ENCODE results near the gene INHBB.
A peak's percentile ranks its signal among the peaks of the same experiment; 100 is the strongest.

INHBB gene

DNA sequence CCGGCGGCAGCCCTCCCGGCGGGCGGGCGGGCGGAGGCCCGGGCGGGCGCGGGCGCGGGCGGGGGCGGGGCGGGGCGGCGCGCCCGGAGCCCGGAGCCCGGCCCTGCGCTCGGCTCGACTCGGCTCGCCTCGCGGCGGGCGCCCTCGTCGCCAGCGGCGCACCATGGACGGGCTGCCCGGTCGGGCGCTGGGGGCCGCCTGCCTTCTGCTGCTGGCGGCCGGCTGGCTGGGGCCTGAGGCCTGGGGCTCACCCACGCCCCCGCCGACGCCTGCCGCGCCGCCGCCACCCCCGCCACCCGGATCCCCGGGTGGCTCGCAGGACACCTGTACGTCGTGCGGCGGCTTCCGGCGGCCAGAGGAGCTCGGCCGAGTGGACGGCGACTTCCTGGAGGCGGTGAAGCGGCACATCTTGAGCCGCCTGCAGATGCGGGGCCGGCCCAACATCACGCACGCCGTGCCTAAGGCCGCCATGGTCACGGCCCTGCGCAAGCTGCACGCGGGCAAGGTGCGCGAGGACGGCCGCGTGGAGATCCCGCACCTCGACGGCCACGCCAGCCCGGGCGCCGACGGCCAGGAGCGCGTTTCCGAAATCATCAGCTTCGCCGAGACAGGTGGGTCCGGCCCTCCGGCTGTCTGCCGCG lies at the start of gene INHBB:
INHBB (plus strand) TSS at position 111 of the 641 bp plus-strand sequence; CDS start at position 164, 53 bp downstream.
- Histone ChIP-seq H3K4me3 (ENCODE audit: low read length in 2 of 2) (peak within 1 kb of the TSS; percentile 50 to 73), H3K9me3 (ENCODE audit: control insufficient read depth in 2 of 2, low read length in 2 of 2) (no peaks in the 10 kb centered on the region), H3K36me3 (ENCODE audit: control insufficient read depth in 2 of 2, insufficient read depth in 2 of 2, low read length in 2 of 2) (no peaks in the 10 kb centered on the region), H3K27ac (ENCODE audit: low read length) (no peak within 1 kb of the TSS), H3K4me1 (ENCODE audit: control insufficient read depth, insufficient read depth, low read length) (peaks cover 36% of the 10 kb centered on the region), H3K9ac (ENCODE audit: low read length in 2 of 2) (peak within 1 kb of the TSS in 1 of 2 donors; percentile 14), H3K27me3 (ENCODE audit: control insufficient read depth in 1 of 2, insufficient read depth in 2 of 2, low read length in 2 of 2) (peaks cover 44 to 72% of the 10 kb centered on the region in 2 donors)

DNA sequence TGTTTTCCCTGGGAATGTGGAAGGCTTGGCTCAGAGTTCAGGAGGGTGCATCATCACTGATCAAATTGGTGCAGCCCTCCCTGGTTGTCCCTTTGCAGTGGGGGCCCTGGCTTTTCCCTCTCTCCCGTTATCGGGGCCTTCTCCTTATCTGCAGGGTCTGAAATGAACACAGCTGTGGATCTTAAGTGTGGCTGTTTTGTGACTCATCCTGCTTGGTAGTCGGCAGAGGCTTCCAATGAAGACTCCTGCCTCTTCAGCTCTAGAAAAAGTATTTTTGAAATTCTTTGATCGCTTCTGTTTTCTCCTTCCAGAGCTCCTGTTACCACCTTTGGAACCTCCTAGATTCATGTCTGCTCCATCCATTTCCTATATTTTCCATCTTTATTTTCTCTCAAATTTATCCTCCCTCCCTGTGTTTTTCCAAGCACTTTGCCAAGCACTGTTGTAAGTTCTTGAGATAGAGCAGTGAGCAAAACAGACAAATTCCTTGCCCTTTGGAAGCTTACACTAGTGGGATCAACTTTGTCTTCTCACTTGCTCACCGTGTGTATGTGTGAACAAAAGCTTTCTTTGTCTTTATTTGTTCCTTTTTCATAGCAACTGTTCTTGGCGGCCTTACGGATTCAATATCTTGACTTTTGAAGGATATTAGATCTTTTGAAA lies 47.6 kb upstream of the INHBB start:
- H3K4me1 ChIP-seq (ENCODE audit: control insufficient read depth, insufficient read depth, low read length): no peaks in the 10 kb centered on the region
- H3K9ac ChIP-seq (ENCODE audit: low read length in 2 of 2): no peak overlapping the region
- H3K4me3 ChIP-seq (ENCODE audit: low read length in 2 of 2): no peak overlapping the region
- H3K27me3 ChIP-seq (ENCODE audit: control insufficient read depth in 1 of 2, insufficient read depth in 2 of 2, low read length in 2 of 2): no peaks in the 10 kb centered on the region
- no peak overlapping the region for H3K27ac ChIP-seq (ENCODE audit: low read length)
- H3K9me3 ChIP-seq (ENCODE audit: control insufficient read depth in 2 of 2, low read length in 2 of 2): no peaks in the 10 kb centered on the region
- H3K36me3 ChIP-seq (ENCODE audit: control insufficient read depth in 2 of 2, insufficient read depth in 2 of 2, low read length in 2 of 2): peaks cover 24 to 28% of the 10 kb centered on the region in 2 donors

DNA sequence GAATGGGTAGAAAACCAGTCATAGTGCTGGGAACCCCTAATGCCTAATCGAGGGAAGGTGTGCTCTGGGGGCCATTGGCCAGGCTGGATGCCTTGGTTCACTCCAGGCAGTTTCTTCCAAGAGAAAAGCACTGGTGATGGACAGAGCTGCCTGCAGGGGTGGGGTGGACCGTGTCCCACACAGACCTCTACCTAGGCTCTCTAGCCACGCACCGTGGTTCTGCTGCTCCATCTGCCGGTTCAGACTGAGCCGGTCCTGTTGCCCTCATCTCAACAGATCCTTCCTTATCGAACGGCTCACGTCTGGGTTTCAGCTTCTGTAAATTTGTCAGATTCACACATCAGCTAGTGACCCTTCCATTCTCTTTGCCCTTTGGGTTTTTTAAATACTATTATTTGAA lies 46.9 kb upstream of the INHBB start:
- no peaks in the 10 kb centered on the region for H3K4me1 ChIP-seq (ENCODE audit: control insufficient read depth, insufficient read depth, low read length)
- no peak overlapping the region for H3K27ac ChIP-seq (ENCODE audit: low read length)
- no peak overlapping the region for H3K4me3 ChIP-seq (ENCODE audit: low read length in 2 of 2)
- no peak overlapping the region for H3K9ac ChIP-seq (ENCODE audit: low read length in 2 of 2)
- H3K9me3 ChIP-seq (ENCODE audit: control insufficient read depth in 2 of 2, low read length in 2 of 2): no peaks in the 10 kb centered on the region
- H3K27me3 ChIP-seq (ENCODE audit: control insufficient read depth in 1 of 2, insufficient read depth in 2 of 2, low read length in 2 of 2): no peaks in the 10 kb centered on the region
- H3K36me3 ChIP-seq (ENCODE audit: control insufficient read depth in 2 of 2, insufficient read depth in 2 of 2, low read length in 2 of 2): peaks cover 21 to 22% of the 10 kb centered on the region in 2 donors

- no peaks in the 10 kb centered on the region for H3K27me3 ChIP-seq (ENCODE audit: control insufficient read depth in 1 of 2, insufficient read depth in 2 of 2, low read length in 2 of 2)
- H3K36me3 ChIP-seq (ENCODE audit: control insufficient read depth in 2 of 2, insufficient read depth in 2 of 2, low read length in 2 of 2): peaks cover 16 to 20% of the 10 kb centered on the region in 2 donors
- H3K27ac ChIP-seq (ENCODE audit: low read length): no peak overlapping the region
- no peaks in the 10 kb centered on the region for H3K4me1 ChIP-seq (ENCODE audit: control insufficient read depth, insufficient read depth, low read length)
- H3K9me3 ChIP-seq (ENCODE audit: control insufficient read depth in 2 of 2, low read length in 2 of 2): no peaks in the 10 kb centered on the region
- H3K4me3 ChIP-seq (ENCODE audit: low read length in 2 of 2): no peak overlapping the region
- H3K9ac ChIP-seq (ENCODE audit: low read length in 2 of 2): no peak overlapping the region
These were observed 46.4 kb upstream of the INHBB start for GRCh38 chr2:120299561-120299960.

GRCh38 chr2:120300385-120300784 lies 45.6 kb upstream of the INHBB start:
- Histone ChIP-seq H3K9ac (ENCODE audit: low read length in 2 of 2) (no peak overlapping the region), H3K27ac (ENCODE audit: low read length) (no peak overlapping the region)

GRCh38 chr2:120301284-120301683 lies 44.7 kb upstream of the INHBB start:
- H3K4me3 ChIP-seq (ENCODE audit: low read length in 2 of 2): no peak overlapping the region
- H3K4me1 ChIP-seq (ENCODE audit: control insufficient read depth, insufficient read depth, low read length): no peaks in the 10 kb centered on the region
- no peak overlapping the region for H3K27ac ChIP-seq (ENCODE audit: low read length)
- H3K9me3 ChIP-seq (ENCODE audit: control insufficient read depth in 2 of 2, low read length in 2 of 2): no peaks in the 10 kb centered on the region
- no peak overlapping the region for H3K9ac ChIP-seq (ENCODE audit: low read length in 2 of 2)
- H3K27me3 ChIP-seq (ENCODE audit: control insufficient read depth in 1 of 2, insufficient read depth in 2 of 2, low read length in 2 of 2): no peaks in the 10 kb centered on the region
- H3K36me3 ChIP-seq (ENCODE audit: control insufficient read depth in 2 of 2, insufficient read depth in 2 of 2, low read length in 2 of 2): peaks cover 17 to 18% of the 10 kb centered on the region in 2 donors

More at GRCh38 chr2:120300385-120300784, 45.6 kb upstream of the INHBB start:
- peaks cover 14 to 21% of the 10 kb centered on the region in 2 donors for H3K36me3 ChIP-seq (ENCODE audit: control insufficient read depth in 2 of 2, insufficient read depth in 2 of 2, low read length in 2 of 2)
- no peaks in the 10 kb centered on the region for H3K27me3 ChIP-seq (ENCODE audit: control insufficient read depth in 1 of 2, insufficient read depth in 2 of 2, low read length in 2 of 2)
- no peak overlapping the region for H3K4me3 ChIP-seq (ENCODE audit: low read length in 2 of 2)
- H3K4me1 ChIP-seq (ENCODE audit: control insufficient read depth, insufficient read depth, low read length): no peaks in the 10 kb centered on the region
- no peaks in the 10 kb centered on the region for H3K9me3 ChIP-seq (ENCODE audit: control insufficient read depth in 2 of 2, low read length in 2 of 2)

- no peak overlapping the region for H3K9ac ChIP-seq (ENCODE audit: low read length in 2 of 2)
- H3K36me3 ChIP-seq (ENCODE audit: control insufficient read depth in 2 of 2, insufficient read depth in 2 of 2, low read length in 2 of 2): peaks cover 15 to 17% of the 10 kb centered on the region in 2 donors
- no peaks in the 10 kb centered on the region for H3K27me3 ChIP-seq (ENCODE audit: control insufficient read depth in 1 of 2, insufficient read depth in 2 of 2, low read length in 2 of 2)
- no peak overlapping the region for H3K4me3 ChIP-seq (ENCODE audit: low read length in 2 of 2)
- no peaks in the 10 kb centered on the region for H3K9me3 ChIP-seq (ENCODE audit: control insufficient read depth in 2 of 2, low read length in 2 of 2)
- no peak overlapping the region for H3K27ac ChIP-seq (ENCODE audit: low read length)
- H3K4me1 ChIP-seq (ENCODE audit: control insufficient read depth, insufficient read depth, low read length): no peaks in the 10 kb centered on the region
These were observed 43.6 kb upstream of the INHBB start for GRCh38 chr2:120302301-120302700.

DNA sequence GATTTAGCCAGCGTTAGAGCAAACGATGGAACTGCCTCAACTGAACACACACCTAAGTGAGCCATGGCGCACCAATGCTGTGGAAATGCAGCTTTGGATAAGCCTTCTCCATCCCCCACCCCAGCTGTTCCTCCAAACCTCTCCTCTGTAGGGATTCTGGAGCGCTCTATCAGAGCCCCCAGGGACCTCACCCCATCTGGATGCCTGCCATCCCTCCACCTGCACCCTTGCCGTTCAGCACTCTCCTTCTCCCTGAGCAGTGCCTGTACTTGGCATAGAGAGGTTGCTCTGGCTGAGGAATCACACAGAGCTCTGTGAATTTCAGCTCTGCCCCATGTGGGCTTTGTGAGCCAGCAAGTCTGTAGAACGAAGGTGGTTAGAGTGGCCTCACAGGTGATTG lies 42.8 kb upstream of the INHBB start:
- Histone ChIP-seq H3K9me3 (ENCODE audit: control insufficient read depth in 2 of 2, low read length in 2 of 2) (no peaks in the 10 kb centered on the region), H3K36me3 (ENCODE audit: control insufficient read depth in 2 of 2, insufficient read depth in 2 of 2, low read length in 2 of 2) (peaks cover 10 to 12% of the 10 kb centered on the region in 2 donors), H3K27ac (ENCODE audit: low read length) (no peak overlapping the region), H3K9ac (ENCODE audit: low read length in 2 of 2) (no peak overlapping the region), H3K4me1 (ENCODE audit: control insufficient read depth, insufficient read depth, low read length) (no peaks in the 10 kb centered on the region), H3K4me3 (ENCODE audit: low read length in 2 of 2) (no peak overlapping the region), H3K27me3 (ENCODE audit: control insufficient read depth in 1 of 2, insufficient read depth in 2 of 2, low read length in 2 of 2) (no peaks in the 10 kb centered on the region)

DNA sequence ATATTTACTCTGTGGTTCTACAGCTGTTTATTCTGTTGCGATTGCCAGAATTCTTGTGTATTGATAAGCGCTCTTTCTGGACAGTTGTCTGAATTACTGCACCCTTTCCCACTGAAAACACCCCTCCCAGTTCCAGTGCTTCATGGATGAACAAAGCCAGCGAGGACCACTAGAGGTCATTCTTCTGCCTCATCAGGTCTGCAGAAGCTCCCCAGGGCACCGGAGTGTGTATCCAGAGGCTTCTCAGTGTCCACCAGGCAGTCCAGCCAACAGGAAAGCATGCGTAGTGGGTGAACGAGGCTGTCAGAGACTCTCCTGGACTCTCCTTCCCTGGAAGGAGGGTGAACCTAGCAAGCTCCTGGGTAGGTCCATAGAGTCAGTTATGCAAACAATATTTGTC lies 40.6 kb upstream of the INHBB start:
- Histone ChIP-seq H3K36me3 (ENCODE audit: control insufficient read depth in 2 of 2, insufficient read depth in 2 of 2, low read length in 2 of 2) (peaks cover 6 to 7% of the 10 kb centered on the region in 2 donors), H3K27ac (ENCODE audit: low read length) (no peak overlapping the region), H3K9me3 (ENCODE audit: control insufficient read depth in 2 of 2, low read length in 2 of 2) (no peaks in the 10 kb centered on the region), H3K27me3 (ENCODE audit: control insufficient read depth in 1 of 2, insufficient read depth in 2 of 2, low read length in 2 of 2) (no peaks in the 10 kb centered on the region), H3K4me3 (ENCODE audit: low read length in 2 of 2) (no peak overlapping the region), H3K4me1 (ENCODE audit: control insufficient read depth, insufficient read depth, low read length) (no peaks in the 10 kb centered on the region), H3K9ac (ENCODE audit: low read length in 2 of 2) (no peak overlapping the region)

- Histone ChIP-seq H3K4me3 (ENCODE audit: low read length in 2 of 2) (no peak overlapping the region), H3K9ac (ENCODE audit: low read length in 2 of 2) (no peak overlapping the region), H3K4me1 (ENCODE audit: control insufficient read depth, insufficient read depth, low read length) (no peaks in the 10 kb centered on the region), H3K27me3 (ENCODE audit: control insufficient read depth in 1 of 2, insufficient read depth in 2 of 2, low read length in 2 of 2) (no peaks in the 10 kb centered on the region), H3K27ac (ENCODE audit: low read length) (no peak overlapping the region), H3K36me3 (ENCODE audit: control insufficient read depth in 2 of 2, insufficient read depth in 2 of 2, low read length in 2 of 2) (peaks cover 3 to 7% of the 10 kb centered on the region in 2 donors), H3K9me3 (ENCODE audit: control insufficient read depth in 2 of 2, low read length in 2 of 2) (no peaks in the 10 kb centered on the region)
These were observed 39.9 kb upstream of the INHBB start for GRCh38 chr2:120305937-120306490.

DNA sequence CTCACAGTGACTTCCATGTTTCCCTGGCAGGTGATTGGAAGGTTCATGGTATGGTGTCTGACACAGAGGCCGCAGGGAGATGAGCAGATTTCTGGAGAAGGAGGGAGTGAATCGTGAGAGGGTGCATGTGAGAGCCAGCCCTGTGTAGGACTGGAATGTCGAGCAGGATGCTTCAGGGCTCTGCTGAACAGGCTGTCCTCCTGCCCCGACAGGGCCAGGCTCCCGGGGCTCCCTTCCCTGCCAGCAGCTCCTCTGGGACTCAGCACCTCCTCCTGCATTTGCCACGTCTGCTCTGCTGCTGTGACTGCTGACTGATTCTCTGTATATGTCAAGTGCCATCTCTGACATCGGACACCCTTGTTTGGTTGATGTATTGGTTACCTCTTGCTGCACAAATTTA lies 38.5 kb upstream of the INHBB start:
- H3K4me3 ChIP-seq (ENCODE audit: low read length in 2 of 2): no peak overlapping the region
- no peaks in the 10 kb centered on the region for H3K9me3 ChIP-seq (ENCODE audit: control insufficient read depth in 2 of 2, low read length in 2 of 2)
- H3K27ac ChIP-seq (ENCODE audit: low read length): no peak overlapping the region
- peaks cover 3 to 5% of the 10 kb centered on the region in 2 donors for H3K36me3 ChIP-seq (ENCODE audit: control insufficient read depth in 2 of 2, insufficient read depth in 2 of 2, low read length in 2 of 2)
- no peaks in the 10 kb centered on the region for H3K27me3 ChIP-seq (ENCODE audit: control insufficient read depth in 1 of 2, insufficient read depth in 2 of 2, low read length in 2 of 2)
- H3K4me1 ChIP-seq (ENCODE audit: control insufficient read depth, insufficient read depth, low read length): no peaks in the 10 kb centered on the region
- H3K9ac ChIP-seq (ENCODE audit: low read length in 2 of 2): no peak overlapping the region
